SU-DHL-6 (cell line): ENCODE results near the gene GCH1.

Experiments used
- EZH2phosphoT487 ChIP-seq: fragments of 200-600 bp; sonication (generic), shearing (Covaris generic); conservative IDR thresholded peaks from 2 replicates; pipeline ENCODE4 v1.6.1; 2018; ENCODE audit warnings: mild to moderate bottlenecking, antibody characterized with exemption, low read length, moderate library complexity, mixed read lengths
- TF ChIP-seq, protein P1 (sequence below): fragments of 200-600 bp; sonication (generic); IDR thresholded peaks from one replicate; pipeline ENCODE4 v1.5.1; 2017; ENCODE audit warnings: antibody characterized with exemption, mild to moderate bottlenecking, low read length, moderate library complexity; ENCODE audit not compliant: insufficient read depth, poor library complexity, severe bottlenecking

- TF ChIP-seq, protein P1, sequence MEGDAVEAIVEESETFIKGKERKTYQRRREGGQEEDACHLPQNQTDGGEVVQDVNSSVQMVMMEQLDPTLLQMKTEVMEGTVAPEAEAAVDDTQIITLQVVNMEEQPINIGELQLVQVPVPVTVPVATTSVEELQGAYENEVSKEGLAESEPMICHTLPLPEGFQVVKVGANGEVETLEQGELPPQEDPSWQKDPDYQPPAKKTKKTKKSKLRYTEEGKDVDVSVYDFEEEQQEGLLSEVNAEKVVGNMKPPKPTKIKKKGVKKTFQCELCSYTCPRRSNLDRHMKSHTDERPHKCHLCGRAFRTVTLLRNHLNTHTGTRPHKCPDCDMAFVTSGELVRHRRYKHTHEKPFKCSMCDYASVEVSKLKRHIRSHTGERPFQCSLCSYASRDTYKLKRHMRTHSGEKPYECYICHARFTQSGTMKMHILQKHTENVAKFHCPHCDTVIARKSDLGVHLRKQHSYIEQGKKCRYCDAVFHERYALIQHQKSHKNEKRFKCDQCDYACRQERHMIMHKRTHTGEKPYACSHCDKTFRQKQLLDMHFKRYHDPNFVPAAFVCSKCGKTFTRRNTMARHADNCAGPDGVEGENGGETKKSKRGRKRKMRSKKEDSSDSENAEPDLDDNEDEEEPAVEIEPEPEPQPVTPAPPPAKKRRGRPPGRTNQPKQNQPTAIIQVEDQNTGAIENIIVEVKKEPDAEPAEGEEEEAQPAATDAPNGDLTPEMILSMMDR = no peak
- TF ChIP-seq EZH2phosphoT487 = no peak
Observed at GRCh38 chr14:54812617-54813016, 90.0 kb downstream of the GCH1 start.
